Measurements from ENCODE around the gene SPSB4.

The SPSB4 gene

GRCh38 chr3:141071681-141072260 lies 20.6 kb downstream of the SPSB4 start:
- TF ChIP-seq CTCF (IDR thresholded peaks at IDR 0.05; ENCODE audit: low read depth, low read length), result no peak
- no peak for DNase-seq (ENCODE audit: extremely low read depth, low read depth)

- no peak for DNase-seq (ENCODE audit: extremely low read depth, low read depth)
- no peak for TF ChIP-seq CTCF (IDR thresholded peaks at IDR 0.05; ENCODE audit: low read depth, low read length)
Observed at GRCh38 chr3:141072950-141073349, 21.8 kb downstream of the SPSB4 start.

GRCh38 chr3:141073580-141073979 lies 22.4 kb downstream of the SPSB4 start:
- no peak for DNase-seq (ENCODE audit: extremely low read depth, low read depth)
- TF ChIP-seq CTCF (IDR thresholded peaks at IDR 0.05; ENCODE audit: low read depth, low read length), result no peak

GRCh38 chr3:141074529-141074928 lies 23.4 kb downstream of the SPSB4 start:
- TF ChIP-seq CTCF (IDR thresholded peaks at IDR 0.05; ENCODE audit: low read depth, low read length), result no peak

GRCh38 chr3:141076036-141076773 lies 25.1 kb downstream of the SPSB4 start:
- TF ChIP-seq CTCF (IDR thresholded peaks at IDR 0.05; ENCODE audit: low read depth, low read length), result no peak
- DNase-seq (ENCODE audit: extremely low read depth, low read depth), result no peak

More at GRCh38 chr3:141074529-141074928, 23.4 kb downstream of the SPSB4 start:
- no peak for DNase-seq (ENCODE audit: extremely low read depth, low read depth)

GRCh38 chr3:141076797-141077571 lies 25.8 kb downstream of the SPSB4 start:
- no peak for TF ChIP-seq CTCF (IDR thresholded peaks at IDR 0.05; ENCODE audit: low read depth, low read length)
- DNase-seq (ENCODE audit: extremely low read depth, low read depth), result no peak

- no peak for TF ChIP-seq CTCF (IDR thresholded peaks at IDR 0.05; ENCODE audit: low read depth, low read length)
- DNase-seq (ENCODE audit: extremely low read depth, low read depth), result no peak
Observed at GRCh38 chr3:141077631-141078030, 26.5 kb downstream of the SPSB4 start.

All from AG09319 (cell line).